ENCODE measurements around the gene POT1. TPM values are rescaled to one million over a fixed set of nuclear protein-coding genes. Genes with fewer than 3 reads are reported as not detected.

Gene POT1
- total RNA-seq, 1 experiment from 2014 or later: 47.0 TPM

DNA sequence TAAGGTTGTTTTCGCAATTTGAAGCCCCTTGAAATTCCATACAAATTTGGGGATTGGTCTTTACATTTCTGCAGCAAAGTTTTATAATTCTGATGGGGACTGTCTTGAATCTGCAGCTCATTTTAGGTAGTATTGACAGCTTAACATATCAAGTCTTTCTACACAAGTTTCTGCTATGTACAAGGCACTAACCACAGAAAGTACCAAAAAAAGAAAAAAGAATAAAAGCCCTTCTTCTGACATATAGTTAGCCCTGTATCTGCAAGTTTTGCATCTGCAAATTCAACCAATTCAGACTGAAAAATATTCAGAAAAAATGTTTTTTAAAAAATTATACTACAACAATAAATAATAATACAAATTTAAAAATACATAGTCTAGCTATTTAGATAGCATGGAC, 15.3 kb downstream of the POT1 start:
- no peak for DNase-seq (ENCODE audit: low read depth)

DNA sequence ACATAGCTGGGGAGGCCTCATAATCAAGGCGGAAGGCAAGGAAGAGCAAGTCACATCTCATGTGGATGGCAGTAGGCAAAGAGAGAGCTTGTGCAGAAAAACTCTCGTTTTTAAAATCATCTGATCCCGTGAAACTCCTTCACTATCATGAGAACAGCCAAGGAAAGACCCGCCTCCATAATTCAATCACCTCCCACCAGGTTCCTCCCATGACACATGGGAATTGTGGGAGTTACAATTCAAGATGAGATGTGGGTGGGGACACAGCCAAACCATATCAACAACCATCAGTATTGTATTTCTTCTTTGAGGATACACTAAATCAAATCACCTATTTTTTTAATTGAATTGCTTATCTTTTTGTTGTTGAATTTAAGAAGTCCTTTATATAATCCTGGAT, 16.7 kb downstream of the POT1 start:
- no peak for DNase-seq (ENCODE audit: low read depth)

DNA sequence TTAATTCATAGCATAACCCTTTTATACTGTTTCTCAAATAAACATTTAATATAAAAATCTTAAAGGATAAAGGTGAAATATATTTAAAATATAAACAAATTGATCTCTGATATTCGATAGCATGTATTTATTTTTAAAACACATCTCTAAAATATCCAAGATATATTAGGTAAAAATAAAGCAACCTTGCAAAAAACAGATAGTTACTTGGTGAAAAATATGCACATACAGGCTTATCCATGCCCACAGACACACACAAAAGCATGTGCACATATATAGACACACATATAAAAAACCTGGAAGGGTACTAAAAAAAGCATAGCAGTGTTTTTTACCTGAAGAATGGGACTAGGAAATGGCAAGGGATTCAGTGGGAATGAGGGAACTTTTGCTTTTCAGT, 19.8 kb downstream of the POT1 start:
- no peak for DNase-seq (ENCODE audit: low read depth)

DNA sequence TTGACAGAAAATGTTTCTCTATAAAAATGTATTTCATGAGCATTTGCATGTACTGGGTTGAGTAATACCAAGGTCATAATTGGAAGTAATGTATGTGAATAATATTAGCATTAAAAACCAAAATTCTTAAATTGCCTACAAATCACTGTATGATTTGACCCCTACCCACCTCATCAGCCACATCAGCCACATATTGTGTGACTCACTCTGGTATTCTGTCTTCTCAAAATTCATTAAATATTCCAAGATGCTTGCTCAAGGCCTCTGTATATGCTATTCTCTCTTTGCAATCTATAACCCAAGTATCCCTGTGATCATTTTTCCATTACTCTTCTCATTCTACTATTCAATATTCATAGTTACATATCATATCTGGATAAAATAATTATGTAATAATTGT, 21.4 kb downstream of the POT1 start:
- no peak for DNase-seq (ENCODE audit: low read depth)

DNA sequence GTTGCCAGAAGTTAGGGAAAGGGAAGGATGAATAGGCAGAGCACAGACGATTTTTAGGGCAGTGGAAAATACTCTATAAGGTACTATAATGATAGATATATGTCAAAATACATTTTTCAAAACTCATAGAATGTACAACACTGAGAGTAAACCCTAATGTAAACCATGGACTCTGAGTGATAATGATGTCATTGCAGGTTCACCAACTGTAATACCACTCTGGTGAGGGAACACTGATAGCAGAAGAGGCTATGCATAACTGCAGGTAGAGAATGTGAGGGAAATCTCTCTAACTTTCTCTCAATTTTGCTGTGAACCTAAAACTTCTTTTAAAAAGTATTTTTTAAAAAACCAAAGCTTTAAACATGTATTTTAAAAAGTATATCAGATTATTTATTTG, 22.1 kb downstream of the POT1 start:
- DNase-seq (ENCODE audit: low read depth): no peak

DNA sequence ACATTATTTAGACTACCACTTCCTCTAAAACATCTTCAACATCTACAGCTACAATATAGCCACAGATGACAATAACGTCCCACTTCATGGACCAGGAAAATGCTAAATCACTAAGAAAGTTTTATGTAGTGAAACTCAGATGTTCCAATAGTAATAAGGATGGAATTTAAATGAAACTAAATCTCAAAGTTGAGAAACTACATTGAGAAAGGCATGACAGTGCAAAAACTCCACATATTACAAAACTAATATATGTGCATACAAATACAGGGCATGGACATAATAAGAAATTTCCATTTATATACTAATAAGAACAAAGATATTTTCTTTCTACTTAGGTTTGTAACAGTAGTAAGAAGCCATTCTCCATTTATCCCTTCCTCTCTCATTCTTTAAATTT, 31.1 kb downstream of the POT1 start:
- no peak for DNase-seq (ENCODE audit: low read depth)

DNA sequence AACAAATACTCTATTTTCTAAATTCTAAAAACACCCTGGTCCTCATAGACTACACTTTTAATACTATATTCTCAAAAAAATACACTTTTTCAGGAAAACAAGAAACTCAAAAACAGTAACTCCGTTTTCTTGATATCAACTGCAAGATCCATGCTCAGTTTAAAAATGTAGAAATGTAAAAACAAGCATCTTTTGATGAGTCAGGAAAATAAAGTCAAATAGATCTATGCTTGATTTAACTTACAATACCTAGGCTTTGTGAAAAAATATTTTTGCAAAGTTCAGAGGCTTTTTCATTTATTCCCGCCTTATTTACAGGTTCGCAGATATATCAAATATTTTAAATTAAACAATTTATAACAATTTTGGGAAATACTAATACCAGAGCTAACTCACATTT, 33.6 kb downstream of the POT1 start:
- no peak for DNase-seq (ENCODE audit: low read depth)

DNA sequence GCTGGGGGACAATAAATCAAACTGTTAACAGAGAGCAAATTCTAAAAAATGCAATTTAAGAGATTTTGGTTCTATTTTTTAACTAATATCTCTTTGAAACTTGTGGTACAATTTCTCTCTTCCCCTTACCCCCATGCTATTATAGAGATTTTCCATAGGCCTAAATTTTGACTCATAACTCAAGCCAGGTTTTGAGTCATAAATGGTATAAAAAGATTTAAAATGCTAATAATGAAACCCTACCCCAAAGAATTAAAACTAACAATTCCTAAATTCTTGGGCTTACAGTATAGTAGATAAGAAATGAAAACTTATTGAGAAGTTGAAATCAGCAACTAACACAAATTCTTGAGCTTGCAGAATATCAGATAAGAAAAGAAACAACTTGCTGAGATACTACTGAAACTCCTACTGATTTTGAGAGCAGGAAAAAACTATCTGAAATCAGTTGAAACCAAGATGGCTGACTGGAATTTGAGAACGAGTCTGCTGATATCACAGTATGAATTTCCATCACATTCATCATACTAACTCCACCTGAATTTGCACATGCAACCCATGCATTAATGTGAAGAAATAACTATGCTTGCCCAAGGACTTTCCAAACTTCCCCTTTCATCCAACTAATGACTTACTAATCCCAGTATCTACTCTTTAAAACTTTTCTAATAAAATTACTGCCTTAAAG, 36.3 kb downstream of the POT1 start:
- no peak for DNase-seq (ENCODE audit: low read depth)

DNA sequence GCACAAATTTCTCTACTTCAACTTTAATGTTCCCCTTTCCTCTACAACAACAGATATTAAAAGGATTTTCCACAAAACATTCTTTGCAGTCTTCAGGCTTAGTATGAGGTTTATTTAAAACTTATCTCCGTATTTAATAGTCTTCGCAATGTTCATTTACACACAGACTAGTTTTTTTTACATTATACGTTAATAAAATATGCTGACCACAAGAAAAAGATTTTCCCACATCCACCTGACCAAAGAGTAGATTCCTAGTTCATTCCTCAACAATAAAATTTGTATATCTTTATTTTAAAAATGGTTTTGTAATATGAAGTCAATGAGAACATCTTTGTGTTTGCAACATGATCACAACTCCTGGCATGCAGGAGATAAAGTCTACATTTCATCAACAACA, 42.4 kb downstream of the POT1 start:
- DNase-seq (ENCODE audit: low read depth): no peak

DNA sequence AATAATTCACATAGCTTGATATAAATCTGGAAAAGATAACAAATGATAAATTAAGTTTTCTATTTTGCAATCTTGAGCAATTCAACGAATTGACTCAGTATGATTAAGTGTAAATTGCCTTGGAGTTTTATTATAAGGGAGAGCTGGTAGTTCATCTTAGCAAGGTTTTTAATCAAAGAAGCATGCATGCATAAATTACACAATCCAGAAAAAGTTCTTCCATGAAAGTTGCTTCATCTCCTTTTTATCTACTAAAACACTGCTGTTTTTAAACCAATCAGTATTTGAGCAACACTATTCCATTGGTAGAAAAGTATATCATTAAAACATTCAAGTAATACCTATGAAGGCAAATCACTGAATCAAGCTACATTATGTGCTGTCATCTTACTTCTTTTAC, 47.6 kb downstream of the POT1 start:
- DNase-seq (ENCODE audit: low read depth): no peak

DNA sequence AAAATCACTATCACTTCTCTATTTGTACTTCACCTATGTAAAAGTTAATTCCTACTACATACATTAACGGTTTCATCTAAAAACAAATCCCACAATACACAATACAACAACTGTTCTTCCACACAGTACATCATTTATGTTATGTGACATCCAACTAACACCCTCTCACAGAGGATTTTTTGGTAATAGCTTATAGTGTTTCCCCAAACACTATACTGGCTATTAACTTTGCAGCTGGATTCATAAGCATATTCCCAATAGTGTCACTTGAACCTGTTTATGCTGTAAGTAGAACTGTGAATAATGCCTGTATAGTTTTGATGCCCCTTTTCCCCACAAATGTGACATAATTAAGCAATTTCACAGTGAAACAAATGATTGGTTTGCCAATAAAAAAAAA, 49.9 kb downstream of the POT1 start:
- DNase-seq (ENCODE audit: low read depth): no peak

DNA sequence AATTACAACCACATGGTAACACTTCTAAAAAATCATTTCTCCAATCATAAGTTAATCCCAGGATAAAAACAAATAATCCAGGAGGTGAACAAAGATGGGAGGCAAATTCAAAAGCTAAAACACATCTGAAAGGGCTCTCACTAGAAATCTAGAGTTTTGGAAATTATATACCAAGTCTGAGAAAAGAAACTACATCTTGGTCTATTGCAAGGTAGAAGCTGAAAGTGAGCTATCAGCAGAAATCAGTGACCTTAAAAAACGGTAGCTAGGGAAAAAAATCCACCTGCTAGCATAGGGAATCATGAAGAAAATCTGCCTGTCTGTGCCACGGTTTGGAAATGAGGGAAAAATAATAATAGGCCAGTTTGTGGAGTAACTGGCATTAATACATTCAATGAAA, 50.5 kb downstream of the POT1 start:
- no peak for DNase-seq (ENCODE audit: low read depth)

DNA sequence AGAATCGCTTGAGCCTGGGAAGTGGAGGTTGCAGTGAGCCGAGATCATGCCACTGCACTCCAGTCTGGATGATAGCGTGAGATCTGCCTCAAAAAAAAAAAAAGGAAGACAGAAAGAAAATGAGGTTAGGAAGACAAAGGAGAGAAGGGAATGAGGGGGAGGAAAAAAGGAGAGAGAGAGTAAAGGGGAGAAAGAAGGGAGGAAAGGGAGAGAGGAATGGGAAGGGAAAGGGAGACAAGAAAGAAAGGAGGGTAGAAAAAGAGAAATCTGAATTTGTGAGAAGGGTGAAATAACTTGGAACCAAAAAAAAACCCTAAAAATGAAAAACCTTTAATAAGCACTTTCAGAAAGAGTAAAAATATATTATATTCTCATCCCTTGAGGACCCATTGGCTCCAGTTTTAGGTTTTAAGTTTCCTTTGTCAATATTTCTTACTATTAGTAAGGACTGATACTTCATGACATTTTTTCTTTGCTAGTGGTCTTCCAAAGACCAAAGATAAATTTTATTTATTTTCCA, 54.9 kb downstream of the POT1 start:
- no peak for DNase-seq (ENCODE audit: low read depth)

DNA sequence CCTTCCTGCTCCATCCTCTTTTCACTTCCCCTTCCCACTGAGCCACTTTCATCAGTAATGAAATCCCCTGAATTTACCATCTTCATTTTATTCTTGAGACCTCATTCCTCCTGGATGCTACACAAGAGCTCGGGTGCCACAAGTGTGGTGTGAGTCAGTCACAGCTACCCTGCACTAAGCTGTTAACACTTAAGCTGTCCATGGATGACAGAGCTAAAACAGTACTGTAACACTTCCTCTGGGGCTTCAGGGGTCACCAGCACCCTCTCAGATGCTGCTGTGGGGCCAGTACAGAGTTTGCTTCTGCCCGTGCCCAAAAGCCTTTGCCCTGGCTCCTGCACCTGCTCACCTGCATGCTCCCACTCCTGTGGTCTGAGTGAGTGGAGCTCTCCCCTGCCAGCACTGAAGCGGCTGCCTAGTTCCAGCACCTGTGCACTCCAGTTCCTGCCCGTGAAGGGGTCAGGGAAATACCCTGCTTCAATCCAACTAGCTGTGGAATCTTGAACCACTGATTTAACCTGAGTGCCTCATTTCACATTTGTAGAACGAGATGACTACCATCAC, 71.9 kb downstream of the POT1 start:
- no peak for DNase-seq (ENCODE audit: low read depth)

DNA sequence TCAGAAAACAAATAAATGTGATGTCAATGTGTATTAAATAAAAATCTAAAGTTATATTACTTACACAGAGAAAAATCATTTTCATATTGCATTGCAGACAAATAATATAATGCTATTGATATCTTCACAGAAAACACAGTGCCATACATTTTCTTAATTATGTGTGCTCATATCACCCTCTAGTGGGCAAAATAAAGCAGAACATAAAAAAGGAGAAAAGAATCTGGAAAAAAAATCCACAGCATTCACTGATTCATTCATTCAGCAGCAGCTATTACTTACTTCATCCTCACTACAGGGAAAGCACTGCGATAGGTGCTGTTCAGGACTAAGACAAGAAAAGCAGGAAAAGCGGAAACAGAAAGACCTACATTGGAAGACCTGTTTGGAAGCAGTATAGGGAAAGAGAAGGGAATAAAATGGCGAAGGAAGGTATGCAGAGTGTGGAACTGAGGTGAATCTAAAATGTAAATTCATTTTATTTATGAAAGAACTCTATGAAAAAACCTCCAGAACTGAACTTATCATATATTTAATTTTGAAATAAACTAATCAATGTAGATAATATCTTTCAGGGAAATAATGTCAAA, 73.2 kb downstream of the POT1 start:
- peak; percentile 30 for DNase-seq (ENCODE audit: low read depth)

DNA sequence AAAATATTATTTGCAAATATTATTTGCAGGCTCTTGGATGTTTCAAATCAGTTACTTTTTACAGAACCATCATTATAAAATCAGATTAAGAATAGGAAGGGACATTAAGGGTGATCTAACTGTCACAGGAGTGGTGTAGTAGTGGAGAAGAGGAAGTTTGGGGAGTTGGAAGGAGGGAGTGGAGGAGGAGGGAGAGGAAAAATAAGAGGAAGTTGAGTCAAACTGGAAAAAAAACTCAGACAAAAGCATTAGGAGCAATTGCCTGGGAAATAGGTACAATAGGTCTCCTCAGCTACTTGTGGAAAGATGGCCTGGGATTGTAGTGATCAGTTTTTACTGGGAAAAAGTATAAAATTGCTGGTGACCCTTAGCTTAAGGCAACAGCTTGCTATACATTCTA, 86.3 kb downstream of the POT1 start:
- DNase-seq (ENCODE audit: low read depth): no peak

DNA sequence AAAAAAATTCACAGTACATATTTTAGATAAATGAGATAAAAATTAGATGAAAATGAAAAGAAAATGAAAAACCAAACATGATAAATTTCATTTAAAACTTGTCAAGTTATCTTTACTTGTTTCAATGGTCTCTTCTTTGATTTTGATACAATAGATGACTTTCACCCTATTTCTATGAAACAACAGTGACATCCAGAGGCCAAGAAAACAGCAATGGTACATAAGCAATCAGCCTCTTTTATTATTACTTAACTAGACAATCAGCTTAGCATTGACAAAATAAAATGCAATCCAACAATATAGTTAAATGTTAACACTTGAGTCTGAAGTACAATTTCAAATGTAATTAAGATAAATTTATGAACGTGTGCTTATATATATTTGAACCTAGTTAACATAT, 89.2 kb downstream of the POT1 start:
- no peak for DNase-seq (ENCODE audit: low read depth)

DNA sequence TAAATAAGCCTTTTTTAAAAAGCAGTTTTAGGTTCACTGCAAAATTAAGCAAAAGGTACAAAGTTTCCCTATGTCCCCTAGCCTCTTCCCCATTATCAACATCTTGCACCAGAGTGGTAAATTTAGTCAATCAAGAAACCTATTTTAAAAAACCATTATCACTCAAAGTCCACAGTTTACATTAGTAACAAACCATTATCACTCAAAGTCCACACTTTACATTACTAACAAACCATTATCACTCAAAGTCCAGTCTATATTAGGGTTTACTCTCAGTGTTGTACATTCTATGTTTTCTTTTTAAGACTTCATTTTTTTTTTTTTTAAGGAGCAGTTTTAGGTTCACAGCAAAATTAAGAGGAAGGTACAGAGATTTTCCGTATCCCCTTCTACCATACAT, 89.9 kb downstream of the POT1 start:
- no peak for DNase-seq (ENCODE audit: low read depth)

DNA sequence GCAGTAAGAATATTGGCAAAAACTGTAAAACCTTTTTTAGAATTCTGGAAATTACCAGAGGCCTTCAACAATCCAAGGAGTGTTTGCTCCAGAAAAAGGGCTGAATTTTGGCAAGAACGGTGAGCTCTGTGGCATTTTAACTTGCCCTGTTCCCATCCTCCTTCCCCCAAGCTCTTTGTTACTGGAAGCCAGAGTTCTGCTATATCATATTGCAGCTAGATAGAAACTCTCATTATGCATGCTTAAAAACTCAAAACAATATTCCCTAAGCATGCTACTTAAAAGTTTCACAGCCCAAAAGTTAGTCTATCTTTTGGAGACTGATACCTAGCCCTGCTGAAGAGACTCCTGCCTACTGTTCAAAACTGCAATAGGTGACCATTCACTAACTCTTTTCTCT, 93.5 kb downstream of the POT1 start:
- DNase-seq (ENCODE audit: low read depth): no peak

DNA sequence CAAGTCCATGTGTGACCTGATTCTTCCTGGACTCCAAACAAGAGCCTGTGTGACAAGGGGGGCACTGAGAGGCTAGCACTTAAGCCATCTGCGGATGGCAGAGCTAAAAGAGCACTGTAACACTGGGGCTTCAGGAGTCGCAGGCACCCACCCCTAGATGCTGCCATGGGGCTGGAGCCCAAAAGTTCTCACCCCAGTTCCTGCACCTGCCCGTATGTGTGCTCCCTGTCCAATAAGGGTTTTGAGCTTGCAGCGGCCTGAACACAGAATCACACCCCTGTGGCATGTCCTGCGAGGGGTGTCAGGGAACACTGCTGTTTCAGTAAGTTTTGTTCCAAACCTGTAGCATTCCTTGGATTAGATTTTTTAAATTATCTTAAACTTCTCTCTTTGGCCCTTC, 110.8 kb downstream of the POT1 start:
- no peak for DNase-seq (ENCODE audit: low read depth)

DNA sequence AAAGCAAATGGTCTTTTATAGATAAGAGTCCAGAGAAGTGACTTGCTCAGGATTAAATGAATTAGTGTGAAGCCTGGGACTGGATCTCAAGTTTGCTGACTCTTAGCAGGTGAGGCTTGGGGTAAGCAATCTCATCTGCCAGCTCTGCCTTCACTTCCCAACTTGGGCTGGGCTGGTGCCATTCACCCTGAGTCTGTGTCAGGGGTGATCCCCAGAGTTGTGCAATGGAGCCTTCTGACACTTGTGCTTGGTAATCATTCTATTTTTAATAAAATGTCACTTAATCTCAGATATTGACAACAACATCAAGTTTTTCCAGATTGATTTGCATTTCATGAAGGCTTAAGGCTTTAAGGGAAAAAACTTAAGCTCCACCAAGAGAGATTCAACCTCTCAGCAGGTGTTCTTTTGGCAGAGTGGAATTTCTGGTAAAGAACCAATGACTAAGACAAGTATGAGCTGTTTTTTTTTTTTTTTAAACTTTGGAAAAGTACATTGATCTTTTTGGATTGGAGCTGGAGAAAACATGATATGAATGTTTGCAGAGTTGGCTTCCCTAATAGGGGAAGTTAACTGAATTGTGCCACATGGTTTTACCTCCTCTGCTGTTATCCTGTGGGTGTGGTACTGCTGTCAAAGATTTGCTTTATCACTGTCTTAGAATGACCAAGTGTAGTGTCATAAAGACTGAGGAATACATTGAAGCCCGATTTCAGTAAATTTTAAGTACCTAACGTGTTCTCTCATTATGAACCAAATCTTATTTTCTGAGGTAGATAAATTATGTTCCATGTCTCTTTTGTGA, 115.4 kb downstream of the POT1 start:
- DNase-seq (ENCODE audit: low read depth): no peak

DNA sequence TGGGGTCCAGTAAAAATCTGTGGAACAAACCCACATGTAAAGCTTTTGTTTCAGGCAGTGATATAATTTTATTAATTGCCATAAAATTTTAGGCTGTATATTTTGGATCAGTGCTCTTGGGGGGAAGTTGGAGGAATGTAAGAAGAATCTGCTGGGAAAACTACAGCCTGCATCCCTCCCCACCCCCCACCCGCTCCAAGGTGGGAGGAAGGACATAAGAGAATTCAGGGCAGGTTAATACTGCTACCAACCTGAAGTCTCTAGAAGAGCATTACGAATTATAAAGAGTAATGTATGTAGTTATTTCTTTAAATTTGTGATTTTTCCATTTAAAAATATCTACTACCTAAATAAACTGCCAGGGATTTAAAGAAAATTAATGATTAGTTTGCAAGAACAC, 116.9 kb downstream of the POT1 start:
- DNase-seq (ENCODE audit: low read depth): no peak

DNA sequence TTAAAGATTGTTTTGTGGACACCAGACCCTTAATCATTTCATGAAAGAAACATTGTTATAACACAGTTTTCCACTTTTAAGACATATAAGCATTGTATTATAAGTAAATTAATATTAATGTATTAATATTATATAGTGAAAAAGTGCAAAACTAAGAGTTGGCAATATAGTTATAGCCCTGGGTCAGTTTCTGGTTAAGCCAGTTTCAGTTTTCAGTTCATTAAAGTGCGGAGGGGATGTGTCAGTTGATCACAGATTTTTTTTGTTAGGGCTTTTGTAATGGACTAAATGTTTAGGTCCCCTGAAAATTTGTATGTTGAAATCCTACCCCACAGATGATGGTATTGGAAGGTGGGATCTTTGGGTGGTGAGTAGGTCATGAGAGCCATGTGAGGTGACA, 118.3 kb downstream of the POT1 start:
- DNase-seq (ENCODE audit: low read depth): no peak

Data from Daoy (cell line).